Stimulated activated CD4-positive, alpha-beta T cell treated with anti-CD3 and anti-CD28 coated beads, Interleukin-4, amount 100 ng/mL, for 48 hours (primary cell): ENCODE measurements around the gene ATP8A2.
"Not testable (repeated sequence)": the region's sequence is repeated elsewhere in the genome, so short reads cannot be mapped to it uniquely, and the experiment has no call there.

Experiments
- DNase-seq, 2 donors: peaks; one replicate each; pipeline ENCODE4 v3.0.0-alpha.2; 2020; ENCODE audit warnings: low read depth in 2 of 2

ATP8A2 gene

DNA sequence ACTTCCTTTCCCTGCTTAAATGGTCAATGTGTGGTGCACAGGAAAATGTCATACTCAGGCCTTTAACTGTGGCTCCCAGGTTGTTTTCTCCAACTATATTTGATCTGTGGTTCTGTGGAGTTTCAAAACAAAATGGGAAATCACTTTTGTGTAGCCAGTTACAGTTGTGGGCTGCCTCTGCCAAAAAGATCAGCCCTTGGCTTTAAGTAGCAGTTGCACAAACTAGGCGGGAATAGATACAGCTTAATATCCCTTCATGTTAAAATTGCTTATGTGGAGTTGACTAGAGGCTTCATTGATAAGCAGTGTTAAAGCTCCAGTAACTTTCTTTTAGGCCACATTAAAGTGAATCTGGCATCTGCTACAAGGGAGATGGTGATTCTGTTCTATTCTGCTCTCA, 395.2 kb downstream of the ATP8A2 start:
- no peak for DNase-seq

DNA sequence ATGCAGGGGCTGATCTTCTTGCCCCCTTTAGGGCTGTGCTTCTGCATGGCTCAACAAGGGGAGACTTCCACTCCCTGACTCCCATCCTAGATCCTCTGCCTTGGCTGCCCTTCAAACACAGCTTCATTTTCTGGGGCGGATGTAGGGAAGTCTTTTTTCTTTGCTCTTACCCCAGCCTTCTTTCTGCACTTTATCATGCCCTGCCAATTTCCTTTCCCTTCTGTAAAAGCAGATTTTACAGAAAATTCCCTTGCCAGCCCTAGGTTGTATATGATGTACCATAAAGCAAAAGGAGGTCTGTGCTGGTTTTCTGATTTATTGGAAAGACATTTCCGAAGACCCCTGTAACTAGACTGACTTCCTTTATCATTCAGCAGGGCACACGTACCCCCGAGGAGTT, 396.6 kb downstream of the ATP8A2 start:
- DNase-seq = no peak

DNA sequence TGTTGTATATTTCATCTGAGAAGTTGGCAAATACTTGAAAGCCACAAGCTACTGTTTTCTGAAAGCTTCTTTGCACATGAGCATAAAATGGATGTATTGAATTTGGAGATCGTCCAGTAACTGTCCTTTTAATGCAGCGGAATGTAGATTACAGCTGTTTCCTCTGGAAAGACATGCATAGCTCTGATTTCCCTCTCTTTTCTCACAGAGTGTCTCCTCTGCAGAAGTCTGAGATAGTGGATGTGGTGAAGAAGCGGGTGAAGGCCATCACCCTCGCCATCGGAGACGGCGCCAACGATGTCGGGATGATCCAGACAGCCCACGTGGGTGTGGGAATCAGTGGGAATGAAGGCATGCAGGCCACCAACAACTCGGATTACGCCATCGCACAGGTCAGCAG, 397.1 kb downstream of the ATP8A2 start:
- DNase-seq = no peak

DNA sequence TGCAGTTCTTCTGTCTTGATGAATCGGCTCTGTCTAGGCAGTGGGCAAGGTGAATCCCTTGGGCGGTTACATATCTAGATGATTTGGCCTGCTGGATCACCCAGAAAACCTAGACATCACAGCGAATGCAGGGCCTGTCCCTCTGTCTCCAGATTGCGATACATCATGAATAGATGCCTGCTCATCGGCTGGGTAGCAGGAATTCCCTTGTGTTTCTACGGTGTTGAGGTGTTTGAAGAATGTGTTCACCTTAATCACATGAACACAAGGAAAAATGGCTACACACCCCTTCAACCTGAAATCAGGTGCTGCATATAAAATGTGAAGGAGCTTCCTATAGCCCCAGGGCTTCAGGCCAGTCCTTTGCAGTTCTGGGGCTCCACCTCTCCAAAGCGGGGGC, 398.8 kb downstream of the ATP8A2 start:
- no peak for DNase-seq

DNA sequence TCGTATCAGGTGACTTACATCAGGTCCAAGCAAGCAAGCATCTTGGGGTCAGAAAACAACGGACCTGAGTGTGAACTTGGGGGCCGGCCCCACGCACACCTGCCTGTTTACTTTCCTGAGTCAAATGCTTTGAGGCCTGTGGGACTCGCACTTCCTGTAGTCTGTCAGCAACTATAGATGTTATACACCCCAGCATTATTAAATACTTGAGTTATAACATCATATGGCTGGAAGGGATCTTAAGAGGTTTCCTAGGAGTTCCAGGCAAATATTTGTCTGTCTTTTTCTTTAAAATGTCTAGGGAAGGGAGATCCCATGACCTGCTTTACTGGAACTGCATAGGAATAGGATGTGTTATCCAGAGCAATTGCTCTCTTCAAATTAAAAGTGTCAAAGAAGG, 399.4 kb downstream of the ATP8A2 start:
- no peak for DNase-seq

DNA sequence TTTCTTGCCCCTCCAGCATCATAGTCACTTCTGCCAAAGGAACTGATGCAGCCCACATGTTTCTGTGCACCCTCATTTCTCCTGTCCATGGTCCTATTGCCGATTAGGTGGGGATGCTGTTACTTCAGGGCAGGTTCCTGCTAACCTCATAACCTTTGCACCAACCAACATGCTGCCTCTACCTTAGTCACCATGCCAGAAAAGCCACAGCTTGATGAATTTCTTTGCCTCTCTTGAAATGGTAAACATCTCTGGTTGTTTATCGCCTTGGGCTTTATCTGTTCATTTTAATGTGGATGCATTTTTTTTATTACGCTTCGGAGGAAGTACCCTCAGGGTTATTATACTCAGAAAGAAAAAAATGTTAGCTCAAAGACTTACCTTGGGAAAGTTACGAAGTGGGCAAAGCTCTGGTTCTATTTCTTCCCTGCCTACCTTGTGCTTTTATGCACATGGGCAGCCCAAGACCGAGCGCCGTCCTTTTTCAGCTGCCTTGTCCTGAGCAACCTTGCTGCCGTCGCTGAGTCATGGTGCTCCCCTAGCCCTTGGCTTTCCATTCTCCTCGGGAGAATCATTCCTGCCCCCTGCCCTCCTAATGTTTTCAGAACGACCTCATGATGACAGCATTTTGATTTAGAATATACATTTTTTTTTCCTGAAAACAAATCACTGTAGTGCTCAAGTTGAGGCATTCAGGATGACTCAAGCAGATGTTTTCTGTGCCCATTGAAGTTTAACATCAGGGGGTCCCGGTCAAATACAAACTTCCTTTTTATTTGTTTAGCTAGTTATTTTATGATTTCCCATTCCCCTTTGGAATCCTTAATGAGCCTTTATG, 400.1 kb downstream of the ATP8A2 start:
- DNase-seq = no peak

DNA sequence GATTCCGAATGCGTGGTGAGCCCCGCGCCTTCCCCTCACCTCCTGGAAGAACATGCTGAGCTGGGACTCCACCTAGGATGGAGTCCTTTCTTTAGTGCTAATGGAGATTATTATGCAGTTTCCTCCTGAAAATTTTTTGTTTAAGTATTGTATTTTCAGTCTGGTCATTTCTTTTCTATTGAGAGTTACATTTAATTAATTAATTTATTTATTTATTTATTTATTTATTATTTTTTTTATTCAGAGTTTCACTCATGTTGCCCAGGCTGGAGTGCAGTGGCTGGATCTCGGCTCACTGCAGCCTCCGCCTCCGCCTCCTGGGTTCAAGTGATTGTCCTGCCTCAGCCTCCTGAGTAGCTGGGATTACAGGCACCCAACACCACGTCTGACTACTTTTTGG, 400.8 kb downstream of the ATP8A2 start:
- DNase-seq = not testable (repeated sequence)

DNA sequence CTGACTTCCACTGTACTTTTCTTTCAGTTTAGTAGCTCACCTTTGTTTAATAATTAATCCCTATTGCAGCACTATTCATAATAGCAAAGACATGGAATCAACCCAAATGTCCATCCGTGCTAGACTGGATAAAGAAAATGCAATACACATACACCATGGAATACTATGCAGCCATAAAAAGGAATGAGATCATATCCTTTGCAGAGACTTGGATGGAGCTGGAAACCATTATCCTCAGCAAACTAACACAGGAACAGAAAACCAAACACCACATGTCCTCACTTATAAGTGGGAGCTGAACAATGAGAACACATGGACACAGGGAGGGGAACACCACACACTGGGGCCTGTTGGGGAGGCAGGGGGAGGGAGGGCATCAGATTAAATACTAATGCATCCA, 402.3 kb downstream of the ATP8A2 start:
- DNase-seq = not testable (repeated sequence)

DNA sequence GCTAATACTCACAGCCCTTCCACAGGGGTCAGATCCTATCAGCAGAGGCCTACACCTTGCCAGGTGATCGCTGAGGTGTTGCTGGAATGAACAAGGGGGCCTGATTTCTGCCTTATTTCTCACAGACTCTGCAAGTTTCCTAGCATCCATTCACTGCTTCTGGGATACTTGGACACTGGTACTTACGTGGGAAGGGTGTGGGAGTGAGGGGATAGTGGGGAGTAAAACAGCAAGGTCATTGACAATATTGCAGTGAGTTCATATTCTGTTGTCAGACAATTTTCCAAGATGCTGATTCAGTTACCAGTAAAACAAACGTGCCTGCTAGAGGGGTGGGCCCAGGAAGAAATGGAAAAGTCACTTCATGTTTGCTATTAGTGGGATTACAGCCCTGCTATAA, 403.5 kb downstream of the ATP8A2 start:
- no peak for DNase-seq

DNA sequence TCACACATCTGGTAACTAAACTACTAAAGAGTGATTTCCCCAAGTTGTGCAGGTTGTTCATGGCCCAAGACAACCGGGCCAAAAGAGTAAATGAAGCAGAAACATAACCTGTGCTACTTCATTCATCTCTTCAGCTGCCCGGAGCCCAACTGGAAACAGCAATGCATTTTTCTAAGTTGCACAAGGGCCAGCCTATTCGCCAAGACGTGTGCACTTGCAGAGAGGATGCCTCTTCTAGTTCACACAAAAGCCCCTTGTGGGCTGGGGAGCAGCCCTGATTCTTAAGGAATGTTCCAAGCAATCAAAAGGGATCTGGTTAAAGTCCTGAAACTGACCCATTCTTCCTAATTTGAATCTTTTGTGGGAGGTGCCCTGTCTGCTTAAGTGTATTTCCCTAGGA, 404.2 kb downstream of the ATP8A2 start:
- no peak for DNase-seq

DNA sequence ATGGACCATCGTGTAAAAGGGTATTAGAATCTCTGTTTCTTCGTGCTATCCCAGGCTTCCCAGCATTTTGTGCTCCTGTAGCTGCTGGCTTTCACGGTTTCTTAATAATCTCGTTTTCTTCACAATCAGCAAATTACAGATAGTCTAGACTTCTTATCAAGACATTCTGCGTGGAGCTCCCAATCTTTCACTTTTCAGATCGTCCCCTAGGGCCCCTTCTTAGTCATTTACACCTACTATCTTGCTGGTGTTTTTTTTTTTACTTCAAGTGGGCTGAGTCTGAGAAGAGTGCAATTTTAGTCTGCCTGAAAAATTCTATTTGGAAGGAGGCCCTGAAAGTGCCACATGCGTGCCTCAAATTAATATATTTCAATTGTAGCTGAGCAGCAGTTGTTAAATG, 404.9 kb downstream of the ATP8A2 start:
- DNase-seq = no peak

DNA sequence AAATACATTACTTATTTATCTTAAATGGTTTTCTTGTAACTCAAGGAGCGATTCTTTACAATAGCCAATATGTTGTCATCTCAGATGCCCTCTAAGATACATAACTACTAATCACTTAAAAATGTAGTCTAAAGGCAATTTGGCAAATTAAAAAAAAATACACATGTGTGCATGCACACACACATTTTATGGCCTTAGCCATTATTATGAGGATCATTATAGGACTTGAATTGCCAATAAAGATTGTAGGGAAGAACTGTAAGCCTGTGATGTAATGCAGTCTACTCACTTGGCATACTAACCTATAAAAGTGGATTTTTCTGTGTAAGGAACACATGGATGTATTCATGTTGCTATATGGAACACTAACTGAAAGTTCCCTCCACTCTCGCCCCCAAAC, 405.7 kb downstream of the ATP8A2 start:
- no peak for DNase-seq

DNA sequence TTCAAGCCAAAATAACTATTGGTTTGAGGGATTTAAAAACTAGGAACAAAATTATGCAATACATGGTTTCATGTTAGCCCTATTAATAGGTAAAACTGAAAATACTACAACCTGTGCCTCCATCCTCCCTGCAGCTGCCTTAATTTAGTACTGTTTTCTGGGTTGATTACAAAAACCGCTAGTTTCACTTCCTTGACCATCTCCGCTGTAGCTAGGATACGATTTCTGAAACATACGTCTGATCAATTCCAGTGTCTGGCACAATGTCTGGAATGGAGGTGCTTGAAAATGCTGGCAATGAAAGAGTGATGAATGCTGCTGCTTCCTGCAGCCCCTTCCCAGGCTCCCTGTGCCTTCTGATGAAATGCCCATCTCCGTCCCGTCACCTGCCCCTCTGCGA, 406.6 kb downstream of the ATP8A2 start:
- DNase-seq = no peak

DNA sequence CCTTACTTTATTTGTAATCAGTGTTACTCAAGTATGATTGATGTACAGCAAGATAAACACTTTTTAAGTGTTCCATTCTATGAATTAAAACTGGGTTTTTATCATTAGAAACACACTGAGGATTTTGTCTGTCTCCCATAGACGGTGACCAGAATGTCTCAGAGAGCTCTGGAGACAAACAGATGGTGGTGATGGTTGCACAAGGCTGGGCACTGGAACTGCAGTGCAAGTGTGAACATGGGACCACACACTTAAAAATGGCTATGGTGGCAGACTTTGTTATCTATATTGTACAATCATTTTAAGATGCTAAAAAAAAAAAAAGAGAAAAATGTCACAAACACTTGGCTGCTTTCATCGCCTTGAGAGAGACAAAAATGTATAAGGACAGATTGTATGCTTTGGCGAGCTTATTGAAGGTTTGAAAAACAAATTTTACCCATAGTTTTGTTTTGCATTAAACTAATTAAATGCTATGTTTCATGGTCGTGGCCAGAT, 407.1 kb downstream of the ATP8A2 start:
- no peak for DNase-seq

DNA sequence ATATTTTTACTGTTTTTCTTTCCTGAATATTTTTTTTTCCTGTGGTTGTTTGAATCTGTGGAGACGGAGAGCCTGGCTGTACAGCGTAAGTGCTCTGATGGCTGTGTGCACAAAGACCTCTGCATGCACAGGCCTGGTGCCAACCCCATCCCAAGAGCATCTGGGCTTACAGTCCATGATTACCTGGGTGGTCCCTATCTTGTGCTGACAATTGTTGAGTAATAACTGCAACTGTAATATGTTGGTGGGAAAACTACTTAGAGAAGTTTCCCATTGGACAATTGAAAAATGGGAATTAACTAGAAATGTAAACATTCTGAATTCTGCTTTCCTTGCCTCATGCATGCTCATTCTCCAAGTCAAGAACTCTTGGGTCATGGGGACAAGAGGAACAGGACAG, 411.3 kb downstream of the ATP8A2 start:
- no peak for DNase-seq

DNA sequence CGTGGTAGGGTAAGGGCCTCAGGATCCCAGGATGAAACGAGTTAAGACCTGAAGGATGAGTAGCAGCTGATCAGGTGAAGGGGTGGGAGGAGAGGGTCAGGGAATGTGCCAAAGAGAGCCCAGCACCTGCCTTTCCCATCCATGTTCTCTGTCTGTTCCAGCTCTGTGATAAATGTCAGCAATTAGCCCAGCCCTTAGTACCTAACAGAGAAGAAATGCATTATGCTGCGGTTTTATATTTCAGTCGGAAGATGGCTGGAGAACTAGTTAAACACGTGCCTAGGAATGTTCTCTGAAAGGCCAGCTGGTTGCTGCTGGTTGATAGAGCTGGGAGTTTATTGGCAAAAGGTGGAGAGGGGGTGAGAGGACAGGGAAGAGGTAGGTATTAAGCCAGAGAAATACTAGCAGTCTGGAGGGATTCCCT, 411.8 kb downstream of the ATP8A2 start:
- no peak for DNase-seq

DNA sequence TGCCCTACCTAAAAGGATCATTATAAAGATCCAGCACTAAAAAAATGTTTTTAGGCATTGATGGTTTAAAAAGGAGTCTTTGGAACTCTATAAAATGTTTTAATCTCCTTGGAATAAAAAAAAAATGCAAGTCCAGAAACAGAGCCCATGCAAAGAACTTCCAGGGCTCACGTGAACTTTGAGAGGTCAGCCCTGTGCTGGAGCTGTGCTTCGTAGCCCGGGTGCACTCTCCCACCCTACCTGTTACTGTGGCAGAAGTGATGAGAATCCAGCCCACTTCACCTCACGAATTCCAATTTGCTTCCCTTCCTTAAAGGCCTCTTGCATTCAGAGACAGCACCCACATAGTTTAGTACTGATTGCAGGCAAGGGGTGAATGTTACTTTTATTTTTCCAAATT, 412.3 kb downstream of the ATP8A2 start:
- no peak for DNase-seq

DNA sequence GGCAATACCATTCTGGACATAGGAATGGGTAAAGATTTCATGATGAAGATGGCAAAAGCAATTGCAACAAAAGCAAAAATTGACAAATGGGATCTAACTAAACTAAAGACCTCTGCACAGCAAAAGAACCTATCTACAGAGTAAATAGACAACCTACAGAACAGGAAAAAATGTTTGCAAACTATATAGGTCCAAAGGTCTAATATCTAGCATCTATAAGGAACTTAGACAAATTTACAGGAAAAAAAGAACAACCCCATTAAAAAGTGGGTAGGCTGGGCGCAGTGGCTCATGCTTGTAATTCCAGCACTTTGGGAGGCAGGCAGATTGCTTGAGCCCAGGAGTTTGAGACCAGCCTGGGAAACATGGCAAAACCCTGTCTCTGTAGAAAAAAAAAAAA, 418.4 kb downstream of the ATP8A2 start:
- not testable (repeated sequence) for DNase-seq

DNA sequence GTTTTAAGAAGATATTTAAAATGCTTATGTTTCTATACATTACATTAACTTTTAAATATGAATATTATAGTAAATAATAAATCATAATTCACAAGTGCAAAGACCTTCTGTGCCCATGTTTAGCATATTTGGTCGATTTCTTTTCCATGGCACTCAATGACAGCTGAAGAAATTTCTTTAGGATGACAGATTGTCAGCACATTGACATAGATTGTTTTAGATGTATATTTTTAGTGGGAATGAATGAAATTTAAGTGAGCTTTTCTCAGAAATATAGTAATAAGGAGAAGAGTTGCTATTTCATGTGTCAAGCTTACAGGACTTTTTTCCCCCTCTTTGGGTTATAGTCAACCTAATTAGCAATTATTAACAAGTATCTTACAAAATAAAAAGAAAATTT, 423.5 kb downstream of the ATP8A2 start:
- DNase-seq = no peak

DNA sequence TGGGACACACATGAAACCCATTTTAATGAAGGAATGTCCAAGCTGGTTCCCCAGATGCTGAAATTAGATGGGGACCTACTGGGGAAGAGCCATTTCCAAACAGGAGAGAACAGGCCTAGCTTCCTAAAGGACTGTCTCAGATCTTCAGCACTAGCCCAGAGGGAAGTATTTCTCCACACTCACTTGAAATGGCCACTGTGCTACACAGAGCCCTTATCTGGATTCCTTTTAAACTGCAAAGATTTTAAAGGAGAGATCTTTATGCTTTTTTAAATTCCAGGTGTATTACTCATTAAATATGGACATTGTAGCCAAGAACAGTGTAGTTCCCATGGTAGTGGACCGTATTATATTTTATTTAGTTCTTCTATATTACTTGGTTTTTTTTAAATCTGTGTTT, 424.7 kb downstream of the ATP8A2 start:
- DNase-seq = no peak

DNA sequence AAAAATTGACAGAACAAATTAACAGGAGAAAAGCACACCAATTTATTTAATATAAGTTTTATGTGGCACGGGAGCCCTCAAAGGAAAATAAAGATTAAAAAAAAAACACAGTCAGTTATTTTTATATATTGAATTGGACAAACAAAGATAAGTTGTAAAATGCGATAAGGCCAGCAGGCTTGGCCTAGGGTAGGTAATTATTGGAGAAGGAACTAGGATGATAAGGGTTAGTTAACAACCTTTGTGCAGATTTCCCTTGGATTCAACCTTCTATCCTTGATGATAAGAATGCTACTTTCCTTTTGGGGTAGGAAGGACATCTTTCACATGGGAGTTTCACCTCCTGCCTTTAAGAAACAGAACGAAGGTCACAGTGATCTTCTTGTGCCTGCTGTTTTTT, 427.2 kb downstream of the ATP8A2 start:
- no peak for DNase-seq

DNA sequence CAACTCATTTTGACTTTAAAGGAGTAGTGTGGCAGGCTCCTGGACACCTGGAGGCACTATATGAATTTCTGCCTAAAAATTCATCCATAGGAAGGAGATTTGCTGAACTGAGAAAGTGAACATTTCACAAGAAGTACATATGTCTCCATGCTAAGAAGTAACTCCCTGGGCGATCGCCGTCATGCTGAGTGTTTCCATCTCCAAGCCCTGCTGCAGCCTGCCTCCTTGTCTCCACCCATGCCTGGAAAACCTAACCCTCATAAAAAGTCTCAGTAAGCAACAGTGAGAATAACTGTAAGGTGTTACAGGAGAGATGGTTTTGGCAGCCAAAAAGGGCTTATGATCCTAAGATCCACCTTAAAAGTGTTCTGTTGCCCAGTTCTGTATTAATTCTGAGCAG, 428.7 kb downstream of the ATP8A2 start:
- no peak for DNase-seq

DNA sequence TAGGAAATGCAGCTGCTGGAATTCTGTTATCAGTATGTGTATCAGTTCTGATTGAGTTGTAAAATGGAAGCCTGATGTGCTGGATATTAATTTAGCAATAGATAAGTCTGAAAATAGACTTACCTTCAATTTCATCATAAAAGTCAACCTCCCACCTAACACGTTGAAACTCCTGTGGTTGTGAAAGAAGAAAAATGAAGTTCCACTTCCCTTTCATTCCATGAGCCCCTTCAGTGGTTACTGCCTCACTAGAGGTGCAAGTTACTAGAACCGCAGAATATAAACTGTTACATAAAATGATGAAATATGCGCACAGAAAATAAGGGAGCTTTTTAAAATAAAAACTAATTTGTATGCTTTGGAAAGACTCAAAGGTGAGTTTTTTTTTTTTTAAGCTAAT, 430.8 kb downstream of the ATP8A2 start:
- DNase-seq = no peak

DNA sequence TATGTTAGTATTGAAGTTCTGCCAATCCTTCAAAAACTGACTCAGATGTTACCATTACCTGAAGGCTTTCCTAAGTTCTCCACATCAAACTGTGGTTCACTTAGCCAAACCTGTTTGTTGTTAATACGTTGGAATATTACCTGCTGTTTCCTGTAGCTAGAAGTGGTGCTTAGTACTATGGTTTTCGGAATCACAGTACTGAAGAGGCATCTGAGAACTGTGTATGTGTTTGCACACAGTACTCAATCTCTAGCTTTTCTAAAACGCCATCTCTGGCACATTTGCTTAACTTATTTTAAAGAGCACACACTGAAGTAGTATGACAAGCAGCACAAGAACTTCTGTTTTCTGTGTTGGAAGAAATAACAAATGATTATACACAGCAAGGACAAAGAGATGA, 431.9 kb downstream of the ATP8A2 start:
- no peak for DNase-seq
